GM12878 (cell line): ENCODE measurements around the gene NME8. TPM values are rescaled to one million over a fixed set of nuclear protein-coding genes. Genes with fewer than 3 reads are reported as not detected.

ENCODE experiments used
- BMI1 ChIP-seq: fragments of 450-650 bp; IDR thresholded peaks from 2 replicates; pipeline ENCODE4 v1.6.1; 2016; ENCODE audit warnings: mild to moderate bottlenecking, moderate library complexity, borderline replicate concordance
- CHD1 ChIP-seq: IDR thresholded peaks from 2 replicates; pipeline ENCODE4 v1.6.1; 2012; ENCODE audit warnings: low read depth, low read length, improper control_type of control experiment
- CREM ChIP-seq: IDR thresholded peaks from 2 replicates; pipeline ENCODE4 v1.6.1; 2014; ENCODE audit warnings: antibody characterized with exemption, low read depth
- IKZF2 ChIP-seq, 2 experiments: fragments of 450-650 bp; IDR thresholded peaks; 2 replicates each; pipeline ENCODE4 v1.6.1; 2017; ENCODE audit warnings: mild to moderate bottlenecking in 2 of 2, moderate library complexity in 2 of 2
- MEF2B ChIP-seq: fragments of 450-650 bp; IDR thresholded peaks from 2 replicates; pipeline ENCODE4 v1.6.1; 2018; ENCODE audit warnings: mild to moderate bottlenecking, moderate library complexity; ENCODE audit not compliant: partially characterized antibody, poor library complexity, severe bottlenecking
- NBN ChIP-seq: fragments of 450-650 bp; IDR thresholded peaks from 2 replicates; pipeline ENCODE4 v1.6.1; 2016
- PAX5 ChIP-seq: IDR thresholded peaks from 2 replicates; pipeline ENCODE4 v1.6.1; 2011; ENCODE audit warnings: low read depth, low read length, borderline replicate concordance
- PAX8 ChIP-seq: fragments of 450-650 bp; IDR thresholded peaks from 2 replicates; pipeline ENCODE4 v1.6.1; 2017; ENCODE audit warnings: mild to moderate bottlenecking, moderate library complexity
- POLR2A ChIP-seq: IDR thresholded peaks from 2 replicates; pipeline ENCODE4 v1.6.1; 2011; ENCODE audit warnings: low read depth, mild to moderate bottlenecking, low read length
- POLR2AphosphoS5 ChIP-seq: IDR thresholded peaks from 2 replicates; pipeline ENCODE4 v1.6.1; 2011; ENCODE audit warnings: mild to moderate bottlenecking, low read length, inconsistent platforms
- SMARCA5 ChIP-seq: fragments of 450-650 bp; IDR thresholded peaks from 2 replicates; pipeline ENCODE4 v1.6.1; 2017; ENCODE audit warnings: mild to moderate bottlenecking
- ZNF622 ChIP-seq: fragments of 450-650 bp; IDR thresholded peaks from 2 replicates; pipeline ENCODE4 v1.6.1; 2017; ENCODE audit warnings: mild to moderate bottlenecking, inconsistent platforms
- polyA plus RNA-seq, 11 experiments: library from polyadenylated mRNA; depleted of rRNA in 4 of 11; unstranded in 6 of 11; stranded (reverse) in 5 of 11; fragments of >200 nt; fragmentation: Nextera tagmentation in 4 of 11; fragmentation: Illumina TruSeq in 1 of 11; extraction: Ambion mirVana in 4 of 11; extraction: Trizol in 1 of 11; gene quantifications; 1 replicate in 1 of 11; 2 replicates in 10 of 11; pipeline versions ENCODE4 v1.2.1 to v1.2.3, GENCODE V29; 2011 to 2016; ENCODE audit warnings: inconsistent platforms in 2 of 11, missing spikeins in 2 of 11, low read depth in 1 of 11
- total RNA-seq, 4 experiments: library from RNA; depleted of rRNA in 3 of 4; stranded (reverse); fragments of >200 nt in 3 of 4; fragmentation: Illumina TruSeq in 1 of 4; extraction: Trizol in 1 of 4; gene quantifications; 2 replicates each; pipeline versions ENCODE4 v1.2.1 to v1.2.3, GENCODE V29; 2013 to 2021
- TF ChIP-seq, protein P1 (sequence below): IDR thresholded peaks from 2 replicates; pipeline ENCODE4 v1.6.1; 2012; ENCODE audit warnings: low read depth, low read length, improper control_type of control experiment
- TF ChIP-seq, protein P2 (sequence below): IDR thresholded peaks from 2 replicates; pipeline ENCODE4 v1.6.1; 2012; ENCODE audit warnings: low read depth, low read length, improper control_type of control experiment

The NME8 gene
- total and polyA plus RNA-seq, 10 of the 15 experiments (the other 5 are each of a cell fraction or from before 2014, with no cell fraction given): 0.03 to 3.5 (median 0.52) TPM; not detected in 2

DNA sequence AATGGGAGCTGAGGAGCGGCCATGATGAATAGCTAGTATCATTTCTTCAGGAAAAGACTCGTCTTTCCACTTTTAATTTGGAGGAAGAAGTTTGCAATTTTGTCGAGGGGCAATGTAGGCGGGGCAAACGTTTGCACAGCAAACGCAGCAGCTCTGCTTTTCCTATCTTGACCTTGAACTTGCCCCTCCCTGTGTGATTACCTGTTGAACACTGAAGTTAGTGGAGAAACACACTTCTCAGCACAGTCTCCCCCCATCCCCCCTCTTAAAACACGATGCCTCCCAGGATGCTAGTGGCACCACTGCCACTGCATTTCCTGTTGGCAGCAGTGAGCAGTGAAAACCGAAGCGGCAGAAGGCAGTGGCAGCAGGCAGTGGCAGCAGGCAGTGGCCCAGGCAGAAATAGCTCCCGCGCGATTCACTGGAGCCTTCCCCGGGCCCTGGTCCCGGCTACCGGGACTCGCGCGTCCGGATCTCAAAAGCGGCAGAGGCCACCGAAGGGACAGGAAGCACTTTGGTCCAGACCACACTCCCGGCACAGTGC is 72.0 kb downstream of the NME8 start, which contains the start of gene EPDR1 (continued):
- TF ChIP-seq, protein P1, sequence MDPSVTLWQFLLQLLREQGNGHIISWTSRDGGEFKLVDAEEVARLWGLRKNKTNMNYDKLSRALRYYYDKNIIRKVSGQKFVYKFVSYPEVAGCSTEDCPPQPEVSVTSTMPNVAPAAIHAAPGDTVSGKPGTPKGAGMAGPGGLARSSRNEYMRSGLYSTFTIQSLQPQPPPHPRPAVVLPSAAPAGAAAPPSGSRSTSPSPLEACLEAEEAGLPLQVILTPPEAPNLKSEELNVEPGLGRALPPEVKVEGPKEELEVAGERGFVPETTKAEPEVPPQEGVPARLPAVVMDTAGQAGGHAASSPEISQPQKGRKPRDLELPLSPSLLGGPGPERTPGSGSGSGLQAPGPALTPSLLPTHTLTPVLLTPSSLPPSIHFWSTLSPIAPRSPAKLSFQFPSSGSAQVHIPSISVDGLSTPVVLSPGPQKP: no peak
- TF ChIP-seq PAX5 (no peak), PAX8 (no peak), POLR2AphosphoS5 (no peak), ZNF622 (no peak), SMARCA5 (0 out of 2 replicates have a peak, but pooled peaks have one; percentile 51), IKZF2 (IDR thresholded peaks at IDR 0.05) (peak in 1 of 2 experiments; percentile 40; a peak in 2 of 4 replicates), BMI1 (no peak), NBN (0 out of 2 replicates have a peak, but pooled peaks have one; percentile 26), CREM (no peak), POLR2A (peak; percentile 63), CHD1 (no peak), MEF2B (no peak)
- TF ChIP-seq, protein P2, sequence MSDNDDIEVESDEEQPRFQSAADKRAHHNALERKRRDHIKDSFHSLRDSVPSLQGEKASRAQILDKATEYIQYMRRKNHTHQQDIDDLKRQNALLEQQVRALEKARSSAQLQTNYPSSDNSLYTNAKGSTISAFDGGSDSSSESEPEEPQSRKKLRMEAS: peak; percentile 31; the same call in 1 of the 2 replicates
